T-cell (primary cell): ENCODE measurements around the gene COIL. TPM values are rescaled to one million over a fixed set of nuclear protein-coding genes. Genes with fewer than 3 reads are reported as not detected.

Experiments
- ATAC-seq, 4 experiments: fragments of 200-7000 bp in 3 of 4; fragments of 150-1000 bp in 1 of 4; cut with Tn5 transposase; replicated peaks in 1 of 4; 1 replicate in 3 of 4; 2 replicates in 1 of 4; pipeline ENCODE4 v1.10.0; 2021; ENCODE audit warnings: moderate library complexity in 3 of 4, mild to moderate bottlenecking in 2 of 4, moderate number of reproducible peaks in 1 of 4
- CTCF ChIA-PET, 2 donors: fragments of 300-600 bp; sonication (Branson Sonifier 250); formaldehyde crosslinking; loops; one replicate each; lab custom pipeline; 2022; ENCODE audit warnings: antibody characterized with exemption in 2 of 2; lab: Charles Lee
- POLR2A ChIA-PET, 2 donors: fragments of 300-600 bp; sonication (Branson Sonifier 250); formaldehyde crosslinking; loops; one replicate each; lab custom pipeline; 2022; ENCODE audit warnings: antibody characterized with exemption in 2 of 2; lab: Charles Lee
- DNase-seq, 35 experiments: peaks; one replicate each; pipeline versions ENCODE4 v3.0.0 to v3.0.0-alpha.2; 2013 to 2023
- H3K27ac ChIP-seq: one replicate; pipeline ENCODE4 v1.5.1; 2013; ENCODE audit warnings: low read length
- H3K27me3 ChIP-seq, 2 experiments: replicated peaks in 1 of 2; 1 replicate in 1 of 2; 2 replicates in 1 of 2; pipeline versions ENCODE4 v1.6.1 to v1.7.0; 2013; ENCODE audit warnings: low read length in 1 of 2, mixed read lengths in 1 of 2; ENCODE audit not compliant: control insufficient read depth in 2 of 2, insufficient read depth in 2 of 2; ENCODE audit errors: extremely low read depth in 1 of 2
- H3K36me3 ChIP-seq, 2 donors: 1 replicate in 1 of 2; 2 replicates in 1 of 2; pipeline versions ENCODE4 v1.6.1 to v1.7.0; 2013; ENCODE audit warnings: low read length in 1 of 2; ENCODE audit not compliant: control insufficient read depth in 2 of 2, insufficient read depth in 1 of 2; ENCODE audit errors: extremely low read depth in 1 of 2
- H3K4me1 ChIP-seq, 2 experiments: 1 replicate in 1 of 2; 2 replicates in 1 of 2; pipeline versions ENCODE4 v1.6.1 to v1.7.0; 2013; ENCODE audit warnings: low read length in 2 of 2, mixed read lengths in 1 of 2; ENCODE audit not compliant: insufficient read depth in 2 of 2, control insufficient read depth in 1 of 2; ENCODE audit errors: extremely low read depth in 1 of 2
- H3K4me3 ChIP-seq, 2 donors: 1 replicate in 1 of 2; 2 replicates in 1 of 2; pipeline versions ENCODE4 v1.5.1 to v1.7.0; 2013; ENCODE audit warnings: mild to moderate bottlenecking in 2 of 2, low read length in 1 of 2, moderate library complexity in 1 of 2; ENCODE audit not compliant: control insufficient read depth in 1 of 2; ENCODE audit errors: extremely low read depth in 1 of 2
- H3K9me3 ChIP-seq: 2 replicates; pipeline ENCODE4 v1.7.0; 2013
- H3K27ac Mint-ChIP-seq, 2 donors: one replicate each; pipeline ENCODE4 v1.8.0; 2020 to 2021; ENCODE audit warnings: mild to moderate bottlenecking in 2 of 2, mixed read lengths in 2 of 2
- H3K27me3 Mint-ChIP-seq, 2 donors: one replicate each; pipeline ENCODE4 v1.8.0; 2021 to 2022; ENCODE audit warnings: mixed read lengths in 2 of 2
- H3K36me3 Mint-ChIP-seq: one replicate; pipeline ENCODE4 v1.8.0; 2021; ENCODE audit warnings: mixed read lengths
- H3K4me1 Mint-ChIP-seq, 3 donors: one replicate each; pipeline ENCODE4 v1.8.0; 2020 to 2022; ENCODE audit warnings: mixed read lengths in 3 of 3, mild to moderate bottlenecking in 1 of 3
- H3K4me3 Mint-ChIP-seq, 3 donors: one replicate each; pipeline ENCODE4 v1.8.0; 2020 to 2022; ENCODE audit warnings: mild to moderate bottlenecking in 3 of 3, mixed read lengths in 3 of 3, moderate library complexity in 3 of 3
- H3K9me3 Mint-ChIP-seq, 3 donors: one replicate each; pipeline ENCODE4 v1.8.0; 2020 to 2022; ENCODE audit warnings: mixed read lengths in 3 of 3
- WGBS: methylation state at CpG from one replicate; pipeline ENCODE4 v1.1.5; 2013; ENCODE audit warnings: missing lambda C conversion rate; ENCODE audit not compliant: insufficient coverage; 5-methylcytosine and 5-hydroxymethylcytosine counted together
- total RNA-seq, 35 experiments: library from RNA in 6 of 35; stranded (reverse) in 6 of 35; fragments of 120-200 nt in 1 of 35; gene quantifications; one replicate each; pipeline versions ENCODE4 v1.2.1 to v1.2.4 and lab custom pipeline; 2013 to 2026

COIL gene
- total RNA-seq, 5 donors from 2014 or later (not counting 1 experiment from before 2014, with no cell fraction given) = 14.7 to 19.2 (median 15.7) TPM

DNA sequence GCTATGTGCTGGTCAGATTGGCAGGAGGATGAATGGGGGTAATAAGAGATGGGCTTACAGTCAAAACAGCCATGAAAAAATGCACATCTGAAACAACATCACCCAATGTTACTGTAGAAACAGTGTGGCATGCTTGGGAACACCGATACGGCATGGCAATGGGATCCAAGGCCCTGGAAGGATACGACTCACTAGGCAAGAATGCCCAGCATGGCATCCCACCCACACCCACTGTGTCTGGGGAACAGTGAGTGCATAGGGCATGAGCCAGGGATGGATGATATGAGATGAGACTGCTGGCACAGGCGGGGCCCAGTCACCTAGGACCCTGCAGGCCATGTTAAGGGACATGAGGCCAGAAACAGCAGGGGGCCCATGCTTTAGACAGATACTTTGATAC lies 58.5 kb downstream of the COIL start:
- ATAC-seq (no peak), DNase-seq (no peak)
- Mint-ChIP-seq H3K36me3 (peaks cover 77% of the 10 kb centered on the region), H3K4me3 (no peak overlapping the region), H3K27ac (no peak overlapping the region), H3K27me3 (no peaks in the 10 kb centered on the region), H3K4me1 (peaks cover 17 to 21% (median 17%) of the 10 kb centered on the region in 3 donors), H3K9me3 (no peaks in the 10 kb centered on the region)
- Histone ChIP-seq H3K4me1 (no peaks in the 10 kb centered on the region), H3K4me3 (no peak overlapping the region), H3K27me3 (no peaks in the 10 kb centered on the region), H3K36me3 (peaks cover 27 to 95% of the 10 kb centered on the region in 2 donors), H3K9me3 (no peaks in the 10 kb centered on the region), H3K27ac (no peak overlapping the region)
- POLR2A ChIA-PET = no interaction called here
- CTCF ChIA-PET = no interaction called here
- whole genome bisulfite sequencing = 100% methylated on average over 1 of the region's 4 CpGs

DNA sequence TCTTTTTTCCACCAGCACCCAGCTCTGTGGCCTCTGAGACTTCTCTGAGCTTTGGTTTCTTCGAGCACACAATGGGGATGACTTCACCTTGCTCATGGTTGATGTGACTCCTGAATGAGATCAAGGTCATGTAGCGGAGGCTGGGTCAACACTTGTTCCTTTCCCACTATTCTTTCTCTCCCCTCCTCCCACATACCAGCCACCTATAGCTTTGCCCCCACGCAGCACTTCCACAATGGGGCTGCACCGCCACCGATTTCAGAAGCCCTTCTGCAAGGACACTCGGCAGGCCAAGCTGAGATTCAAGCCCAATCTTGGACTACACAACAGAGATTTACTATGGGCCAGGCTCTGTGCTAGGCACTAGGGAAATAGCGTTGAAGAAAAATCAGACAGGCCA lies 61.4 kb downstream of the COIL start:
- Mint-ChIP-seq H3K4me1 (peaks cover 4 to 13% (median 4%) of the 10 kb centered on the region in 3 donors), H3K27me3 (no peaks in the 10 kb centered on the region), H3K9me3 (no peaks in the 10 kb centered on the region), H3K27ac (no peak overlapping the region), H3K4me3 (no peak overlapping the region), H3K36me3 (peaks cover 78% of the 10 kb centered on the region)
- 100% methylated on average over 6 of the region's 7 CpGs for WGBS
- H3K9me3 ChIP-seq = no peaks in the 10 kb centered on the region
- H3K4me1 ChIP-seq = no peaks in the 10 kb centered on the region
- H3K36me3 ChIP-seq = peaks cover 31 to 94% of the 10 kb centered on the region in 2 donors
- POLR2A ChIA-PET = no interaction called here
- CTCF ChIA-PET = interaction anchor here in 1 of 2 donors (0.6 kb wide), 1 partner anchor 1262 kb away, joined by 4 read pairs; no protein-coding TSS in a partner anchor
- no peak for ATAC-seq
- H3K27ac ChIP-seq = no peak overlapping the region
- H3K27me3 ChIP-seq = no peaks in the 10 kb centered on the region
- DNase-seq = no peak
- no peak overlapping the region for H3K4me3 ChIP-seq

DNA sequence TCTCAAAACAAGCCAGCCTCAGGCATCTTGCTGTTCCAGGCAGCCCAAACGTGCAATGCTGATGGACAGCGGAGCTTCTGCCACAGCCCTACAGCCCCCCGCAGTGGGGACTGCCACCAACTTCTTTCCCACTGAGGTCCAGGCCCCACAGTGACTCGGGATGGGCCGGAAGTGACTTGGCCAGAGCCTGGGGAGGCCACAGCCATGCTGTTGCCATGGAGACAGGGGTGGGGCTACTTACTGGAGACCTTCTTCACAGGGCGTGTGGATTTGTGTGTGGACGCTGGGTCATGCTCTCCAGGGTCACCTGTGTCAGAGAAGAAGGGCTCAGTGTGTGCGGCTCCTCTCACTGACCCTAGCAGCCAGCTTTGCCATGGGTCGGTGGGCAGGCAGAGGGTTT lies 62.0 kb downstream of the COIL start:
- Histone ChIP-seq H3K27me3 (no peaks in the 10 kb centered on the region), H3K9me3 (no peaks in the 10 kb centered on the region), H3K4me3 (no peak overlapping the region), H3K36me3 (peaks cover 35 to 92% of the 10 kb centered on the region in 2 donors), H3K4me1 (no peaks in the 10 kb centered on the region), H3K27ac (no peak overlapping the region)
- DNase-seq (no peak), ATAC-seq (no peak)
- no peaks in the 10 kb centered on the region for H3K9me3 Mint-ChIP-seq
- H3K27ac Mint-ChIP-seq = no peak overlapping the region
- 77% methylated on average over 6 of the region's 9 CpGs for WGBS
- peaks cover 0 to 8% (median 0%) of the 10 kb centered on the region in 3 donors for H3K4me1 Mint-ChIP-seq
- H3K4me3 Mint-ChIP-seq = no peak overlapping the region
- H3K27me3 Mint-ChIP-seq = no peaks in the 10 kb centered on the region
- CTCF ChIA-PET = interaction anchor here in 1 of 2 donors (0.6 kb wide), 1 partner anchor 1262 kb away, joined by 4 read pairs; no protein-coding TSS in a partner anchor
- H3K36me3 Mint-ChIP-seq = peaks cover 74% of the 10 kb centered on the region
- POLR2A ChIA-PET = no interaction called here

DNA sequence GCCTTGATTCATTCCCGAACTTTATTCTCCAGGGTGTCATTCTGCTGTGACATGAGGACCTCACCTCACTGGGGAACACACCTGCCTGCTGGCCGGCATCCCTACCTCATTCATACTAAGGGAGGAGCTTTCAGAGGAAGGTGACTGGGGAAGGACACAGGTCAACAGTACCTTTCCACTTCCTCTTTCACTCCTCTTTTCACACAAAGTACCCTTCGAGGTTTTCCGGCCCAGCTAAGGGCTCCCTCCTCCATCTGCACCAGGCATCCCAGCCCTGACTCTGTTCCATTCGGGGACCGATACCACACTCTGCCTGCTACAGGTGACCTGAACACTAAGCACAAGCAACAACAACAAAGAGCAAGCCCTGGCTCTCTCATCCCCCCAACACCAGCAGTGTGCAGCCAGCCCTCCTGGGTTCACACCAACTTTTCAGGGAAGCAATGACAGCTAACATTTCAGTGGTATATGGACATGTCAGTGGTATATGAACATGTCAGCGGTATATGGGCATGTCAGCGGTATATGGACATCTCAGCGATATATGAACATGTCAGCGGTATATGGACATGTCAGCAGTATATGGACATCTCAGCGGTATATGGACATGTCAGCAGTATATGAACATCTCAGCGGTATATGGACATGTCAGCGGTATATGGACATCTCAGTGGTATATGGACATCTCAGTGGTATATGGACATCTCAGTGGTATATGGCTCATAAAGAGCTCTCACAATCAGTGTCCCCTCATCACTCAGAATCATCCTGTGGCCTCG lies 63.0 kb downstream of the COIL start:
- no peak for ATAC-seq

DNA sequence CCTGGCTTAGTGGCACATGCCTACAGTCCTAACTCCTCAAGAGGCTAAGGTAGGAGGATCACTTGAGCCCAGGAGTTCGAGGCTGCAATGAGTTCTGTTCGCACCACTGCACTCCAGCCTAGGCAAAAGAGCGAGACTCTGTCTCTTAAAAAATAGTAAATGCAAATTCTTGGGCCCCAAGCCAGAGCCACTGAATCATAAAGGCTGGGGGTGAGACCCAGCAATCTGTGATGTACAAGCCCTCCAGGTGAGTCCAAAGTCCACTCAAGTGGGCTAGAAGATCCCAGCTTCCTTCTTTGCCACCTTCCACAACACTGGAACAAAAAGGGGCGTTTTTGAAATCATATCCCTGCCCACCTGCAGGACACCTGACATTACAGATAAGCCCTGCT lies 63.9 kb downstream of the COIL start:
- no peaks in the 10 kb centered on the region for H3K4me1 ChIP-seq
- ATAC-seq (no peak), DNase-seq (no peak)
- H3K36me3 Mint-ChIP-seq = peaks cover 77% of the 10 kb centered on the region
- no peaks in the 10 kb centered on the region for H3K27me3 Mint-ChIP-seq
- H3K9me3 Mint-ChIP-seq = no peaks in the 10 kb centered on the region
- H3K27ac ChIP-seq = no peak overlapping the region
- H3K9me3 ChIP-seq = no peaks in the 10 kb centered on the region
- H3K36me3 ChIP-seq = peaks cover 35 to 94% of the 10 kb centered on the region in 2 donors
- H3K4me1 Mint-ChIP-seq = peaks cover 0 to 8% (median 0%) of the 10 kb centered on the region in 3 donors
- CTCF ChIA-PET = no interaction called here
- H3K27ac Mint-ChIP-seq = no peak overlapping the region
- 94% methylated on average over 2 of the region's 4 CpGs for WGBS
- no peak overlapping the region for H3K4me3 ChIP-seq
- no peaks in the 10 kb centered on the region for H3K27me3 ChIP-seq
- no peak overlapping the region for H3K4me3 Mint-ChIP-seq
- POLR2A ChIA-PET = interaction anchor here in 1 of 2 donors (0.7 kb wide), 1 partner anchor 9 kb away, joined by 3 read pairs; no protein-coding TSS in a partner anchor

More for the DNA sequence above, 63.0 kb downstream of the COIL start:
- CTCF ChIA-PET = interaction anchor here in 1 of 2 donors (0.6 kb wide), 1 partner anchor 24 kb away, joined by 3 read pairs; no protein-coding TSS in a partner anchor
- H3K4me1 ChIP-seq = no peaks in the 10 kb centered on the region
- H3K27ac ChIP-seq = no peak overlapping the region
- peaks cover 39 to 94% of the 10 kb centered on the region in 2 donors for H3K36me3 ChIP-seq
- H3K27me3 ChIP-seq = no peaks in the 10 kb centered on the region
- H3K36me3 Mint-ChIP-seq = peaks cover 77% of the 10 kb centered on the region
- H3K9me3 Mint-ChIP-seq = no peaks in the 10 kb centered on the region
- no peaks in the 10 kb centered on the region for H3K27me3 Mint-ChIP-seq
- 91% methylated on average over 10 of the region's 14 CpGs for WGBS
- peaks cover 0 to 8% (median 0%) of the 10 kb centered on the region in 3 donors for H3K4me1 Mint-ChIP-seq
- no peak overlapping the region for H3K4me3 Mint-ChIP-seq
- H3K9me3 ChIP-seq = no peaks in the 10 kb centered on the region
- POLR2A ChIA-PET = no interaction called here
- H3K27ac Mint-ChIP-seq = no peak overlapping the region
- DNase-seq = no peak
- no peak overlapping the region for H3K4me3 ChIP-seq

DNA sequence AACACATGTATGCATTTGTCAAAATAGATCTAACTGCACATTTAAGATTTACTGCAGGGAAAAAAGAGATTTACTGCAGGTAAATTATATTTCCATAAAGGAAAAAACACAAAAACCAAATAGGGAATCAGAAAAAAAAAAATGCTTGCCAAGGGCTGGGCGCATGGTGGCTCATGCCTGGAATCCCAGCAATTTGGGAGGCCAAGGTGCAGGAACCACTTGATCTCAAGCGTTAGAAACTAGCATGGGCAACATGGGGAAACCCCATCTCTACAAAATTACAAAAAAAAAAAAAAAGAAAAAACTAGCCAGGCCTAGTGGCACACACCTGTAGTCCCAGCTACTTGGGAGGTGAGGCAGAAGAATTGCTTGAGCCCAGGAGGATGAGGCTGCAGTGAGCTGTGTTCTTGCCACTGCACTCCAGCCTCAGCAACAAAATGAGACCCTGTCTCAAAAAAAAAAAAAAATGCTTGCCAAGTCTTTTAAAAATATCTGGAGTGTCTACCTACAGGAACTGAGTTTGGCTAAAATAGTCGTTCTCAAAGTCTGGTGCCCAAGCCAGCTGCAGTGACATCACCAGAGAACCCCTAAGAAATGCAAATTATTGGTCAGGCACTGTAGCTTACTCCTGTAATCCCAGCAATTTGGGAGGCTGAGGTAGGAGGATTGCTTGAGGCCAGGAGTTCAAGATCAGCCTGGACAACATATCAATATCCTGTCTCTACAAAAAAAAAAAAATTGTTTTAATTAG lies 64.5 kb downstream of the COIL start:
- ChIA-PET CTCF (no interaction called here), POLR2A (interaction anchor here in 1 of 2 donors (0.6 to 0.7 kb wide), 2 partner anchors 8 to 844 kb away, joined by 3 read pairs; no protein-coding TSS in a partner anchor)
- Histone ChIP-seq H3K27ac (no peak overlapping the region), H3K9me3 (no peaks in the 10 kb centered on the region), H3K4me1 (no peaks in the 10 kb centered on the region), H3K36me3 (peaks cover 34 to 94% of the 10 kb centered on the region in 2 donors), H3K4me3 (no peak overlapping the region), H3K27me3 (no peaks in the 10 kb centered on the region)
- ATAC-seq = no peak
- no peak overlapping the region for H3K4me3 Mint-ChIP-seq
- peaks cover 71% of the 10 kb centered on the region for H3K36me3 Mint-ChIP-seq
- H3K27me3 Mint-ChIP-seq = no peaks in the 10 kb centered on the region
- peaks cover 0 to 8% (median 0%) of the 10 kb centered on the region in 3 donors for H3K4me1 Mint-ChIP-seq
- WGBS = 100% methylated on average over 1 of the region's 3 CpGs
- H3K27ac Mint-ChIP-seq = no peak overlapping the region
- no peak for DNase-seq
- no peaks in the 10 kb centered on the region for H3K9me3 Mint-ChIP-seq
